Activated gamma-delta T cell treated with Interleukin-2 at 50 U/mL for 16 hours (primary cell): ENCODE results near the gene FOXN3.

Experiments used
- DNase-seq: peaks from one replicate; pipeline ENCODE4 v3.0.0-alpha.2; 2020

FOXN3 gene

GRCh38 chr14:89417091-89417464, at the start of gene FOXN3:
Gene FOXN3 (minus strand): TSS chr14:89417233. CDS start chr14:89412476, 4,757 bp downstream.
- peak; percentile 83 for DNase-seq

GRCh38 chr14:89466484-89466883, 49.5 kb upstream of the FOXN3 start:
- DNase-seq, result peak; percentile 71

GRCh38 chr14:89465876-89466275, 48.8 kb upstream of the FOXN3 start:
- no peak for DNase-seq

DNA sequence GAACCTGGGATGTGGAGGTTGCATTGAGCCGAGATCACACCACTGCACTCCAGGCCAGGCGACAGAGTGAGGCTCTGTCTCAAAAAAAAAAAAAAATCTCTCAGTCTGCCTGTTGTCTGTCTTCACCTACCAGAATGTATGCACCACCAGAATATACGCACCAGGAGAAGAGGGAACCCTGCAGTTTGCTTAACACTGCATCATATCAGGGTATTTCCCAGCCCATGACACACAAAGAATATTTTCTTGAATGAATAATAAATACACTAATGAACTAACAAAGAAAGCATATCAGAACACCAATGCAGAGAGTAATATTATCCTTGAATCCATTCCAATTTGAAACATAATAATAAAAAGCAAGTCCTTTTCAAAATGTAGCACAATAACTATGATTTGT, 44.2 kb upstream of the FOXN3 start:
- DNase-seq, result no peak

- no peak for DNase-seq
Observed at GRCh38 chr14:89458713-89459420, 41.8 kb upstream of the FOXN3 start.

GRCh38 chr14:89457007-89457406, 40.0 kb upstream of the FOXN3 start:
- DNase-seq, result no peak

DNA sequence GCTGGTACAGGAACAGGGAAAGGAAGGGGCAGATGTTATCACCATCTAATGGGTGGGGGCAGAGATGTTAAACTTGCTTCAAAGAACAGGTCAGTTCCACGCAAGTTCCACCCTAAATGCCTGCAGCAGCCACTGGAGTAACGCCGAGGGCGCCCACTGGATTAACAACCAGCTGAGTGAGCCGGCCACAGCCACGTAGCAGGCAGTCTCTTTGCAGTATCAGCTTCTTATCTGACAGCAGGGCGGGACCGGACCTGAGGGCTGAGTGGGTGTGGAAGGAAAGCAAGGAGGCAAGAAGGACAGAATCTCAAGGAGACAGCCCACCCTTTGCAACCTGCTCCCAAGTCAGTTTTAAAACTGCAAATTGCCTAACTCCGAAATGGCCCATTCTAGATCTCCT, 38.4 kb upstream of the FOXN3 start:
- DNase-seq, result no peak

DNA sequence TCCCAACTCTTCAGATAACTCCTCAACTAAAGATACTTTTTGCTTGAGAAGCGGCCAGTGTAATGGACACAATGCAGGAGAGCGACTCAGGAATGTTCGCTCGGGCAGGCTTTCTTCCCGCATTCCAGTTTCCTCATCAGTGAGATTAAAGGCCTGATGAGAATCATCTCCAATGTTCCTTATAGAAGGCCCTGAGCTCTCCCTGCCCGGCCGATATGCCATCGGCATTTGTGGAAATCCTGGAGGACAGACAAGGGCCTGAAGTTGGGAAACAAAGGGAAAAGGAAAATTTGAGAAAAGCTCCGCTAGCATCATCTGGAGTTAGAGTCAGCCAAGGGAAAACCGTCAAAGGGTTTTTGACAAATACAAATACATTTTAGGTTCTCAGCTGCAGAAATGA, 38.0 kb upstream of the FOXN3 start:
- no peak for DNase-seq

DNA sequence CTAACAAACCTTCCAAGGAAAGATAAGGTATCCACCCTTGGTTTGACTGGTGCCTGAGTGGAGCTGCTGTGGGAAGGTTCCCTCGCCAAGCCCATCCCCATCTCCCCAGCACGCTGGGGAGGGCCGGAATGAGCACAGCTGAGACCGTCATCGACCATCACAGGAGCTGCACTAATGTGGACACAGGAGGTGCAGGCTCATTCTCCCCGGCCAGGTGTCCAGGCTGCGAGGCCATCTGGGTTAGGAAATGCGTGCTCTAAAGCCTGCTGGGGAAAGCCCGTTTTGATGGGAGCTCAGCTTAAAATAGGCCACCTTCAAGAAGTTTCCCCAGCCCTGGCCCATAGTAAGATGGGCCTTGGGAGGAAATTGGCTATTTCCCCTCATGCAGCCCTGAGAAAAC, 35.2 kb upstream of the FOXN3 start:
- no peak for DNase-seq

DNA sequence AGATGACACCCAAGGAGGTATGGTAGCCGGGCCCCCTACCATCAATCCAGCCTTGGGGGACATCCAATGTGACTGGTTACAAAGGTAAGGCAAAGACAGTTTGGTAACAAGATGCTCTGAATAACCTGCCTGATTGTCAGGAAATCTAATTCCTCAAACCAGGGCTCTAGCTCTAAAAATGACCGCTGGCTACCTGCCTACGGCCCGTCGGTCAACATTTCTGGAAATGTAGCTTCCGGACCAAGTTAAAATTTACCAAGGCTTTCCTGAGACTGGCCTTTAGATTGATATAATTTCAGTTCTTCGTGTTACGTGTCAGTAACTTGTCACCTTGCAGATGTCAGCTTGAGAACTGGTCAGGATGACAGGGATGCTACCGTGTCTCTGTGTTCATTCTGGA, 34.2 kb upstream of the FOXN3 start:
- DNase-seq, result no peak

- DNase-seq, result no peak
Observed at GRCh38 chr14:89447182-89447944, 30.3 kb upstream of the FOXN3 start.

DNA sequence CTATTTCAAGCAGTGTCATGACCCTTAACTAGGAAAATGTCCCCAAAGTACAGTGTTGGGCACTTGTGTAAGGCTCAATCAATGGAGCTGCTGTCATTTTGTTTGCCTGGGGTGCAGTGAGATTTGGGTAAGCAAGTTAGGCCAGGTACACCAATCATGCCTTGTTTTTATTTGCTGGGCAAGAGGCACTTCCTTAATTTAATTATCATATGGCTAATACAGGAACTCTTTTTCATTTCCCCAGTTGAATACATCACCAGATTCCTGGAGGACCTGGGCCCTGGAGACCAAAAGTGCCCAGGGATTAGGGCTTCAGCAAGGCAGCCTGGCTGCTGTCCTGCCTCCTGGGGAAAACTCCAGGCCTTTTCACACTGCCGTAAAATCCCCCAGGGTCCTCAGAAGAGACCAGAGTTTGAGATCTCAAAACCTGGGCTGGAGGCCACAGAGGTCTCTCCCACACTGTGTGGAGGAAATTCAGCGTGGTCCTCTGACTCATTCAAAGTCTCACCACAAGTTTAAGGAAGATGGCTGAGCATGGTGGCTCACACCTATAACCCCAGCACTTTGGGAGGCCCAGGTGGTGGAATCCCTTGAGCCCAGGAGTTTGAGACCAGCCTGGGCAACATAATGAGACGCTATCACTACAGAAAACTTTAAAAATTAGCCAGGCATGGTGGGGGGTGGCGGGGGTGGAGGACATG, 28.4 kb upstream of the FOXN3 start:
- DNase-seq, result no peak

GRCh38 chr14:89444516-89445125, 27.6 kb upstream of the FOXN3 start:
- DNase-seq, result no peak

GRCh38 chr14:89444044-89444443, 27.0 kb upstream of the FOXN3 start:
- no peak for DNase-seq

DNA sequence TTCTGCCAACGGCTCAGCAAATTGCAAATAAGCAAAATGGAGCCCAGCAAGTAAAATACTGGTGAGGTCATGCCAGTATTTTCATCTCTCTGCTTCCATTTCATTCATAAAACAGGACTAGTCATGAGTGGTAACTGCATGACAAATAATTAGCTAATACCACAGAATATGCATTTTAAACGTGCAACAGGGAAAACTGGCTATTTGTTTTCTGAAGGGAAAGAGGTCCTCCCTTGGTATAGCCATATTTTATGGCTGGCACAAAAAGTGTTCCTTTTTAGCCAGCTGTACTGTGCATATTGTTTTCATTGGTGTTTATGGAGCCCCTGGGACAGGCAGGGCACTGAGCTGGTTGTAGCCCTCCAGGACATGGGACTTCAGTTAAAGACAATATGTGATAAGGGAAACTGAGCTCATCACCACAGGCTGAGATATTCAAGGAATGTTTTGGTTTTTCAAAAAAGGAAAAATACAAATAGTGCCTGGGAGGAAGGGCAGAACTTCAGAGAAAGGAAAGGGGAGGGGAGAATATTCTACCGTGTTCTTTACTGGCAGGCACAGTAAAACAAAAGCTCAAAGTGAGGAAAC, 26.1 kb upstream of the FOXN3 start:
- no peak for DNase-seq

DNA sequence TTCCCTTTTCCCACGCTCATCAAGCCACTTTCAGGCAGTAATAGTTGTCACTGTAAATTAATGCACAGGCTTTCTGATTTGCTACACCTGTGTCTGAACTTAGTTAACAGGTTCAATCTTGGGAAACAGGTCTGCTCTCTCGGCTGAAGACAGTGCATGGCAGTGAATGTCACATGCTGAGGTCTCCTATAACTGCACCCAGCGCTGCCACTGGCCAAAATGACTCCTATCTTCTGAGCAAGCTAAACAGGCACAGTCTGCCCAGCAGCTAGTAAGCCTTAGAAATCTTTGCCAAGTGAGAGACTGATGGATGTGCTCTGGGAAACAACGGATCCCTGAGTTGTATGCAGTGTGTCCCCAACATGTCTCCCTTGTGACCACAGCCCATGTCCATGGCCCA, 25.2 kb upstream of the FOXN3 start:
- DNase-seq, result no peak

DNA sequence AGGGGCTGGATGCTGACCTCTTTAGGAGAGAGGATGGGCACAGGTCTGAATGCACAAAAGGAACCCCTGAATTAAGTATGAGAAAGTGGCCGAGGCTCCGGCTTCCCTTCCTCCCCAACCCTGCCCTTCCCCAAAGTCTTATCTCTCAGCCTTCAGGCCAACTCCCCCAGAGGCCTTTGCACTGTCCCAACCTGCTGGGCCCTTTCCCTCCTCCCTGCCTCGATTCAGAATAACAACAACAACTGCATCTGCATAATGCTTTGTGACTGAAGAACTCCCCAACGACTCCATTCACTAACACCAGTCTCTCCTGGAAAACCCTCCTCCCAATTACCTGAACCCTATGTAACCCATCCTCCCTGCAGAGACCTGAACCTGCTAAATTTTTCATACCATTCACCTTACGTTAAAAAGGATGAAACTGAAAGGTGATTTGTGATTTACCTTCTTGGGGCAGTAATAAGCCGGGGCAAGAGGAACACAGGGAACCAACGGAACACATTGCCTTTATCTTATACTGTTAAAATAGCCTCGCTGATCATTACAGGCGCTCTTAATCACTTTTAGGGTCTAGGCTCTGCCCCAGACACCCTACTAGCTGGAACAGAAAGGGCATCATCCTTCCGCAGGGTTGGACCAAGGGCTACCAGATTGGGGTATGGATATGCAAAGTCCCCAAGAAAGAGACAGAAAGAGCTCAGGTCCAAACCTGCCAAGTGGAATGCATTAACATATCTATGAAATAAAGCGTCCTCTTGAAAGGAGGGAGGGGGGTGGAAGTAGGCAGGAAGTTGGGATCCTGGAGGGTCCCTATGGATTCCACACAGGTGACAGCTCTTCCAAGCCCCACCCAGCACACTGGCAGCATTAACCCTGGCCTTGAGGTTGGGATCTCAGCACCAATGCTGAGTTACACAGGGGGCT, 24.2 kb upstream of the FOXN3 start:
- no peak for DNase-seq

DNA sequence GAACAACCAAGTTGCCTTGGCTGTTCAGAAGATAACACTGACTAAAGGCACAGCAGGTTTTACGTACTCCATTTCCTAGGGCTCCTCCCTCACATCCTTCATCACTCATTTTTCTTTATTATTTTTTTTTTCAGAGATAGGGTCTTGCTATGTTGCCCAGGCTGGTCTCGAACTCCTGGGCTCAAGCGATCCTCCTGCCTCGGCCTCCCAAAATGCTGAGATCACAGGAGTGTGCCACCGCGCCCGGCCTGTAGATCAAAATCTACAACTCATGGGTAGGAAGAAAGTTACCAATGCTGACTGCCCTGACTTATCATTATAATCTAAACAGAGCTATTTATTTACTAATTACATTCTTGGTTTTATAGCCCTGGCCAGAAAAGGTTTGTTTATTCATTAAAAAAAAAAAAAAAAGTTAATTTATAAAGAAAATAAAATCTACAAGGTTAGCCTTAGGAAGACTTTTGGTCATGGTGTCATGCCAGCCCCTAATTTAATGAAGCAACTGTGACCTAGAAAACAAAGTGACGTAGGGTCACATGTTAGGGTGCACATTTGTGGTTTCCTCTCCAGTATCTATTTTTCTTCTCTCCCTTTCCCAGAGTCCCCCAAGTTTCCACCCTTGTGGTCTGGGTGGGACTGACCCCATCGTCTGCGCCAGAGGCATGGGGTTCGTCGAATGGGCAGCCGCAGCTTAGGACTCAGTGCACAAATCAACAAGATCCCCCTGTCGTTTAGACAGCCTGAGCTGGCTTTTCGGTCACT, 19.0 kb upstream of the FOXN3 start:
- DNase-seq, result no peak

GRCh38 chr14:89435492-89435891, 18.5 kb upstream of the FOXN3 start:
- no peak for DNase-seq

GRCh38 chr14:89432226-89432625, 15.2 kb upstream of the FOXN3 start:
- DNase-seq, result no peak
